Pancreas (tissue), 10 donors: ENCODE data around the gene TUBB3. TPM values are rescaled to one million over a fixed set of nuclear protein-coding genes. Genes with fewer than 3 reads are reported as not detected.

Experiments used
- ATAC-seq, 4 donors: fragments of 200-7000 bp; cut with Tn5 transposase; one replicate each; pipeline versions ENCODE4 v1.8.0 to v1.9.1; 2020; ENCODE audit warnings: mild to moderate bottlenecking in 4 of 4, moderate library complexity in 4 of 4
- DNase-seq, 6 donors: peaks; one replicate each; pipeline ENCODE4 v3.0.0-alpha.2; 2020
- FAIRE-seq: peaks from 2 replicates; lab custom pipeline; 2012; peaks lifted over from hg19 to GRCh38; lab: Jason Lieb, UNC
- H3K27ac ChIP-seq, 4 donors: fragments of 200-600 bp; sonication (generic); 1 replicate in 3 of 4; 2 replicates in 1 of 4; pipeline versions ENCODE4 v1.5.0 to v1.8.0; 2020
- H3K27me3 ChIP-seq, 4 donors: fragments of 200-600 bp; one replicate each; pipeline ENCODE4 v1.8.0; 2021
- H3K36me3 ChIP-seq, 3 donors: fragments of 200-600 bp; sonication (generic) in 1 of 3; one replicate each; pipeline versions ENCODE4 v1.5.0 to v1.8.0; 2020 to 2021
- H3K4me1 ChIP-seq, 3 donors: fragments of 200-600 bp; one replicate each; pipeline ENCODE4 v1.8.0; 2021
- H3K4me3 ChIP-seq, 4 donors: fragments of 200-600 bp; sonication (generic) in 2 of 4; one replicate each; pipeline versions ENCODE4 v1.5.0 to v1.8.0; 2020 to 2021
- H3K9me3 ChIP-seq, 4 donors: fragments of 200-600 bp; one replicate each; pipeline ENCODE4 v1.8.0; 2021
- WGBS, 2 donors: extraction: QIAGEN DNeasy Blood & Tissue Kit; methylation state at CpG; one replicate each; pipeline ENCODE4 v1.1.7; 2013; 5-methylcytosine and 5-hydroxymethylcytosine counted together
- intact Hi-C, 3 donors: fragments of 100-400 bp; cut with DNase I; formaldehyde crosslinking; loops; one replicate each; pipeline versions ENCODE4 v1.11.1 to v1.14.2; 2022
- polyA plus RNA-seq, 2 donors: library from polyadenylated mRNA; stranded (reverse); fragments of 200-250 nt; gene quantifications; one replicate each; pipeline ENCODE4 v1.2.3, GENCODE V29; 2013
- total RNA-seq, 6 donors: library from RNA; stranded (reverse); fragmentation: NEBNext Ultra II Directional in 4 of 6; extraction: Animal tissue kit (Norgen Biotek cat#: 25700) in 4 of 6; gene quantifications; one replicate each; pipeline versions ENCODE4 v1.2.1 to v1.2.4, GENCODE V29; 2021 to 2023
- TF ChIP-seq, protein P1 (sequence below), 4 donors: fragments of 200-600 bp; sonication (generic) in 3 of 4; IDR thresholded peaks; one replicate each; pipeline versions ENCODE4 v1.5.0 to v1.8.0; 2021; ENCODE audit warnings: antibody characterized with exemption in 4 of 4
- donor health status: healthy with polysubstance abuse.
- donor health status: DM: no; HTN: no; CAD: no; lungs with moderate emphysema.
- donor health status: DM: no; HTN: no; CAD: no.
- donor health status: control.
- donor health status: control.
- donor health status: Bipolar disorder and iron deficiency.
- donor health status: DM: yes; HTN: yes; CAD: no.
- donor health status: DM: no; HTN: no; CAD: no.
- donor health status: DM: no; HTN: no; CAD: no.
- donor health status: DM: yes; HTN: yes; CAD: no.

The TUBB3 gene
- total and polyA plus RNA-seq, 8 donors, result 0.37 to 25.4 (median 1.8) TPM

DNA sequence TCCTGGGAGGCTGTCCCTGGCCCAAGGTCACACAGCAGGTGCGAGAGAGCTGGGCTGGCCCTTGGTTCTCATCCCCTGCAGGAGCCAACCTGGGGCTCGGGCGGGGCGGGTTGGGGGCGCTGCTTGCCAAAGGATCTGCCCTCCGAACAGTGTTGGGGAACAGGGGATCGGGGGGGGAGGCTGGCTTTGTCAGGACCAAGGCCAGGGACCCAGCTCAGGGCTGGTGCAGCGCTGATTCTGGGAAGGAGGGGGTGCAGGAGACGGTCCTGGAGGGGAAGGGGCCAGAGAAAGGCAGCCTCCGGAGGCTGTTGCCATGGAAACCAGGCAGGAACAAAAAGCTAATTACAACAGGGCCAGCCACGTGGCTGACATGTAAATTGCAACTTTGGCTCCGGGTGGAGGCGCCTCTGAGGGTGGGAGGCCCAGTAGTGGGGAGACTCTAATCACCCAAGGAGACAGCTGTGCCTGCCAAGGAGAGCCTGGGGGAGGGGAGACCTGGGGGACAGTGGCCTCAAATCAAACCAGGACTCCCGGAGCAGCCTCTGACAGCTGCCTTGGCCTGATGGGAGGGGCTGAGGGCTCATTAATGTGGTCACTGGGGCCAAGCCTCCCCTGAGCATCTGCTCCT, 1.3 kb downstream of the TUBB3 start:
- 3 to 7% methylated on average over 14 of the region's 14 CpGs for WGBS, 2 donors
- no peaks in the 10 kb centered on the region for H3K9me3 ChIP-seq
- peak overlapping the region in 1 of 4 donors; percentile 57 for H3K4me3 ChIP-seq
- no peak for FAIRE-seq
- peak in 2 of 6 donors; percentile 62 to 75 for DNase-seq
- H3K27me3 ChIP-seq, result peaks cover 0 to 12% (median 1%) of the 10 kb centered on the region in 4 donors
- no peaks in the 10 kb centered on the region for H3K36me3 ChIP-seq
- intact Hi-C loops, result no loop called here
- ATAC-seq, result no peak
- peaks cover 4 to 16% (median 14%) of the 10 kb centered on the region in 3 donors for H3K4me1 ChIP-seq
- TF ChIP-seq, protein P1, sequence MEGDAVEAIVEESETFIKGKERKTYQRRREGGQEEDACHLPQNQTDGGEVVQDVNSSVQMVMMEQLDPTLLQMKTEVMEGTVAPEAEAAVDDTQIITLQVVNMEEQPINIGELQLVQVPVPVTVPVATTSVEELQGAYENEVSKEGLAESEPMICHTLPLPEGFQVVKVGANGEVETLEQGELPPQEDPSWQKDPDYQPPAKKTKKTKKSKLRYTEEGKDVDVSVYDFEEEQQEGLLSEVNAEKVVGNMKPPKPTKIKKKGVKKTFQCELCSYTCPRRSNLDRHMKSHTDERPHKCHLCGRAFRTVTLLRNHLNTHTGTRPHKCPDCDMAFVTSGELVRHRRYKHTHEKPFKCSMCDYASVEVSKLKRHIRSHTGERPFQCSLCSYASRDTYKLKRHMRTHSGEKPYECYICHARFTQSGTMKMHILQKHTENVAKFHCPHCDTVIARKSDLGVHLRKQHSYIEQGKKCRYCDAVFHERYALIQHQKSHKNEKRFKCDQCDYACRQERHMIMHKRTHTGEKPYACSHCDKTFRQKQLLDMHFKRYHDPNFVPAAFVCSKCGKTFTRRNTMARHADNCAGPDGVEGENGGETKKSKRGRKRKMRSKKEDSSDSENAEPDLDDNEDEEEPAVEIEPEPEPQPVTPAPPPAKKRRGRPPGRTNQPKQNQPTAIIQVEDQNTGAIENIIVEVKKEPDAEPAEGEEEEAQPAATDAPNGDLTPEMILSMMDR (IDR thresholded peaks at IDR 0.05), result no peak
- no peak overlapping the region for H3K27ac ChIP-seq

DNA sequence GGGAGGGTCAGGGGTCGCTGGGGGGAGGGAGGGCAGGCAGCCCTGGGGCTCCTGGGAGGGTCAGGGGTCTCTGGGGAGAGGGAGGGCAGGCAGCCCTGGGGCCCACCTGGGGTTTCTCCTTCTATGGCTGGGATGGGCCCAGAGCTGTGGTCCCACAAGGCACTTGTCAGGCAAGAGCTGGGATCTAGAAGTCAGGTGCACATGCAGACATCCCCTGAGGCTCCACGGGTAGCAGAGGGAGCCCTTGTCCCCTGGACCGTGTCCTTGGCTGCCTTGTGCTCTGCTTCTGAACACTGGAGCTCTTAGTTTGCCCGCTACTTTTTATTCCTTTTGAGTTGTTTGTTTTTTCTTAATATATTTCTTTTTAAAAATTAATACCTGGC, 1.8 kb downstream of the TUBB3 start:
- no peak overlapping the region for H3K4me3 ChIP-seq
- no peak for DNase-seq
- H3K36me3 ChIP-seq, result no peaks in the 10 kb centered on the region
- TF ChIP-seq, protein P1 (IDR thresholded peaks at IDR 0.05), result no peak
- no peak for ATAC-seq
- no peak for FAIRE-seq
- WGBS, 2 donors, result 22% methylated on average over 4 of the region's 4 CpGs
- intact Hi-C loops, result no loop called here
- H3K27ac ChIP-seq, result no peak overlapping the region
- peaks cover 0 to 12% (median 1%) of the 10 kb centered on the region in 4 donors for H3K27me3 ChIP-seq
- H3K9me3 ChIP-seq, result no peaks in the 10 kb centered on the region
- peaks cover 4 to 16% (median 14%) of the 10 kb centered on the region in 3 donors for H3K4me1 ChIP-seq

DNA sequence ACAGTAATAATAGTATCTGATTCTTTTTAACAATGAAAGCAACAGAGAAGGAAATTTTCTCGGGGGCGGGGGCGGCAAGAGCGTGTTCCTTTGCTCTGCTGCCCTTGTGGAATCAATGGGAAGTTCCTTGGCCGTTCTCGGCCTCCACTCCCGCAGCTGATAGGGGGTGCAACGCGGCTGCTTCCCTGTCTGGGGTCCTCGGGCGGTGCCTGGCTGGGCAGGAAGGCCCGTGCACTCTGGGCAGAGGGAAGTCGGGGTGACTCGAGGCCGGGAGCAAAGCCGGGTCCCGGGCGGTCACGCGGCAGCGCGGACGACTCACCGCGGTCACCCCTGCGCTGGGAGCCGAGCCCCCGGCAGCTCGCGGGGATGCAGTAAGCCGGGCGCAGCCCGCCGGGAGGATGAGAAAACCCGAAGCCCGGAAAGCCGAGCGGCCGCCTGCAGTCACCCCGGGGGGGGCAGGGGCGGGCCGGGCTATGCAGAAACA, 2.5 kb downstream of the TUBB3 start:
- no peaks in the 10 kb centered on the region for H3K36me3 ChIP-seq
- peak overlapping the region; percentile 16 to 50 (median 42) for H3K4me3 ChIP-seq
- DNase-seq (no peak), FAIRE-seq (no peak), ATAC-seq (peak in 2 of 4 donors; percentile 5 to 26)
- TF ChIP-seq, protein P1 (IDR thresholded peaks at IDR 0.05), result no peak
- no peaks in the 10 kb centered on the region for H3K9me3 ChIP-seq
- 2% methylated on average over 20 to 42 of the region's 42 CpGs for WGBS, 2 donors
- H3K27me3 ChIP-seq, result peaks cover 0 to 12% (median 1%) of the 10 kb centered on the region in 4 donors
- intact Hi-C loops, result no loop called here
- no peak overlapping the region for H3K27ac ChIP-seq
- peaks cover 4 to 16% (median 14%) of the 10 kb centered on the region in 3 donors for H3K4me1 ChIP-seq

DNA sequence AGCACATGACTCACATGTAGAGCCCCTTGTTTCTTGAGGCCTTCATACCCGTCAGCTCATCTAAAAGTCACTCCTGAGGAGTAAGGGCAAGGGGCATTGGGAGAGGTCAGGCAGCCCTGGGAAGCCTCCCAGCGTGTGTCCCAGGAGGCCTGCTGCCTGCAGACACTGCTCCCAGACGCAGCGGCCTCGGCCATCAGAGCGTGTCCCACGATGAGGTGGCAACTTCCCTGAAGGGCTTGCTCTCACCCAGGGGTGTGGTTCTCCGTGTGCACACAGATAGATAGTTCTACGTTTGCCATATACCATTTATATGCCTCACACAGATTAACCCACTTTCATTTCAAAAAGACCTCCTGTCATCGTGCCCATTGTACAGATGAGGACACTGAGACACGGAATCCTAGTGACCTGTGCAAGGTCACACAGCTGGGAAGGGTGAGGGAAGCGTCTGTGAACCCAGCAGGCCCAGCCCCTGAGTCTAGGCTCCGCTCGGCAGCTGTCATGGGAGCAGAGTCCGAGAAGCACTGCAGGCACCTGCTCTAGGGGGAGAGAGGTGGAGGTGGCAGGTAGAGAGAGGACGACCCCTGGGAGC, 8.3 kb downstream of the TUBB3 start:
- WGBS, 2 donors, result 68 to 78% methylated on average over 16 of the region's 16 CpGs
- no peak for FAIRE-seq

More for the DNA sequence above, 8.3 kb downstream of the TUBB3 start:
- intact Hi-C loops, result no loop called here
- TF ChIP-seq, protein P1 (IDR thresholded peaks at IDR 0.05), result no peak
- H3K36me3 ChIP-seq, result no peaks in the 10 kb centered on the region
- no peaks in the 10 kb centered on the region for H3K4me1 ChIP-seq
- H3K27me3 ChIP-seq, result no peaks in the 10 kb centered on the region
- H3K9me3 ChIP-seq, result no peaks in the 10 kb centered on the region
- no peak overlapping the region for H3K4me3 ChIP-seq
- DNase-seq (no peak), ATAC-seq (no peak)
- H3K27ac ChIP-seq, result no peak overlapping the region
